Stimulated activated CD4-positive, alpha-beta T cell treated with anti-CD3 and anti-CD28 coated beads, Interleukin-1b, Interleukin-23, amount 100 ng/mL, for 48 hours (primary cell): ENCODE measurements around the gene ING3.

Experiments used
- DNase-seq: peaks from one replicate; pipeline ENCODE4 v3.0.0-alpha.2; 2020

The ING3 gene

DNA sequence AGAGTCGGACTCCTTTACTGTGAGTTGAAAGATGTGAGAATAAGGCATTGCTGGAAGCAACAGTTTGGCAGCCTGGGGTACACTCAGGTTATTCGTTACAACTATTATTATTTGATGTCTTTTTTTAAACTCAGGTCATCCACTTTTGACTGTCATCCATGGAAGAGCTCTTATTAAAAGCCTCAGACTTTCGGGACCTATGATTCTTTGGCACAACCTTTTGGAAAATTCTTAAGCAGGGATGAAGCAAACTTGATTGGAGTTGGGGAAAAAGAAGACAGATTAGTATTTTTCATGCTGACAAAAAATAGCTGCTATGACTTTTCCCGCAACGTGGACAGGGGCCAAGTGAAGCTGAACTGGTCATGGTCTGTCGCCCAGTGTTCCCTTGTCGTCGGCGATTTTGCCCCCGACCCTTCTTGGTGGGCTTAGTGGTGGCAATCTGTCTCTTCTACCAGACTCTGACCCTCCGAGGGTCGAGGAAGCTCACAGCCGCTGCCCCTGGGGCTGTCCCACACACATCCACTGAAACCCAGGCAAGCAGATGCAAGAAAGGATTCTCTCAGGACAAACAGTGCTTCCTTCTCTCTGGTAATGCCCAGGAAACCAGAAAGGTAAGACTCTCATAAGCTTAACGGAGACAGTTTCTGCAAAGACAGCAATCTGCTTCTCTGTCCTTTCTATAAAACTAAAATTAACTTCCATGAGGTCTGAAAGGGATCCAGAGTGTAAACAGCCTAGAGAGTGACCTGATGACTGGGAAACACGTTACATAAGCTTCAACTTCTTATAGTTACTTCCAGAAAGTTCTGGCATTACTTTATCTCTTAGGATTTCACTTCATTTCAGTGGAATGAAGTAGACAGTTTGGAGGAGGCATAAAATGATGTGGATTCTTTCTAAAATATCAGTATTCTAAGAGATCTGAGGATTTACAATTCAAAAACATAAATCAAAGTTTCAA, 39.0 kb downstream of the ING3 start:
- no peak for DNase-seq

DNA sequence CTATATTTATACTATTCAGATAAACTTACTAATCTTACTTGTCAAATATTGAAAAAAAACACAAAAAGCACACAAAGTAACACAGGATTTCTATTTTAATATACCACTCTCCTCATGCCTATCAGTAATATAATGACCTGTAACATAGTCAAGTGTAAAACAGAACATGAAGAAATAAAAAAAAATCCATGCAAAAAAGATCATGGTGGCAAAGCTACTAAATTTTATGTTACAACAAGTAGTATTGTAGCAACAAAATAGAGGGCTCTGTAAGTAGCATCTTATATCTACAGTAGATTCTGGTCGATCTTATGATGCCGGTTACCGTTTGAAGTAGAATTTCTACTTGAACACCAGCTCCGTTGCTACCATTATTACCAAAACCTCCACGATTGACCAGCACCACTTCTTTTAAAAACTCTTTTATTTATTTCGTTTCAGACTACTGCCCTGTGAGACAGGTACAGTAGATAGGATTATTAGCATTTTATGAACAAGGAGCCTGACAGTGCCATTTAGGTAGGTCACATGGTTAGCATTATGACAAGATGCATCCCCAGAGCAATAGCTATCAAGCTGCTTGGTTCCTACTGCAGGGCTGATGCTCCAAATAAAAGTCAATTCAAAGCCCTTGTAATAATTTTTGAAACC, 40.0 kb downstream of the ING3 start:
- DNase-seq: no peak

DNA sequence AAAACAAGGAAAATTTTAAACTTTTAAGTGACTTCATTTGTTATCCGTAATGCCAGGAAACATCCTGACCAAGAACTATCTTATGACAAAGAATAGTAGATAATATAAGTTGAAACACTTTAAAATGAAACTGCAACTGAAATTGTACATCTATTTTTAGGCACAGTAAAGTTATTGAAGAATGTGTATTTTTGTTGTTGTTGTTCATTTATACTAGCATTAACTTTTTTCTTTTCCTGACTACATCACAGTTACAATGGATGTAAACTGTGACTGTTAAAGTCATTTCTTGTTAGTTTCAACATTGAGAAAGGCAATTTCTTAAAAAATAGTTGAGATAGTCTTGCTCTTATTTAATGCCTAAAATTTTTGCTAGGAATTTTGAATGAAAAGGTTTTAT, 40.6 kb downstream of the ING3 start:
- no peak for DNase-seq

DNA sequence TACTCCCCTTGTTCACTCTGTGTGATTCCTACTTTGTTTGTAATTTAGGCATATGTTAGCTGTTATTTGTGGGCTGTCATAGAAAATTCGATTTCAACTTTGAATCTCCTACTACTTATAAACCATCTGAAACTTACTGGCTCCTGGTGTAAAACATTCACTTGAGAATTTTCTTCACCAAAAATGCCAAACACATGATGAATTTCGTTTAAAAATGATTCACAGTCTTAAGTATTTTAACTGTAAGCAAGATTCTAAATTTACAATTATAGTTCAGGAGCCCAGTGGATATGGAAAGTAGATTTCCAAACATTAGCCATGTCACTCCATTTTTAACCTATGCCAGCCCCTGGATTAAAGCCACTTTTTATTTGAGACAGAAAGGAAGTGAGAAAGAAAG, 41.0 kb downstream of the ING3 start:
- no peak for DNase-seq

DNA sequence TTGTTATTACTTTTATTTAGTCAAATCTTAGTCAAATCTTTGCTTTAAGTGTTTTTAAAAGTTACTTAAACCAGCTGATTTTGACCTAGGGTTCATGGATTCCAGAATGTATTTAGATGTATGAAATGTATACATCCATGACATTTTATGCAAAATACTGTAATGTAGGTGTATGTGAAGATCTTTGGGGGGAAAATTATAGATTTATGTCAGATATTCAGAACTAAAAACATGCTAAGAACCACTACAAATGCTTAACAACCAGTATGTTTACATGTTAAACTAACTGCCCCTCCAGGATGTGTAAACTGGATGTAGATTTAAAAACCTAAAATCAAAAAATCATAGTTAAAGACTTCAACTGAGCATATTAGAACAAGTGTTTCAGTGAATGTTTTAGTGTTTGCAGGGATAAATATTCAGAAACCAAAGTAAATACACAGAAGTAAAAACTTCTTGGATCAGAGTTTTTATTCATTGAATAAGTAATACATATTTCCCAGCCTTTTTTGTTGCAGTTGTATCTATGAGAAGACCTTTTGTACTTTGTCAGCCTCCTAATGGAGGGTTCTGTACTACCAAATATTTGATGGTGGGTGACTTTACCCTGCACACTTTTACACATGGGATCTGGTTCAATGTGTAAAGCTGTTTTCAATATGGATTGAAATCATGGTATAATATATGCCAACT, 41.8 kb downstream of the ING3 start:
- DNase-seq: no peak

DNA sequence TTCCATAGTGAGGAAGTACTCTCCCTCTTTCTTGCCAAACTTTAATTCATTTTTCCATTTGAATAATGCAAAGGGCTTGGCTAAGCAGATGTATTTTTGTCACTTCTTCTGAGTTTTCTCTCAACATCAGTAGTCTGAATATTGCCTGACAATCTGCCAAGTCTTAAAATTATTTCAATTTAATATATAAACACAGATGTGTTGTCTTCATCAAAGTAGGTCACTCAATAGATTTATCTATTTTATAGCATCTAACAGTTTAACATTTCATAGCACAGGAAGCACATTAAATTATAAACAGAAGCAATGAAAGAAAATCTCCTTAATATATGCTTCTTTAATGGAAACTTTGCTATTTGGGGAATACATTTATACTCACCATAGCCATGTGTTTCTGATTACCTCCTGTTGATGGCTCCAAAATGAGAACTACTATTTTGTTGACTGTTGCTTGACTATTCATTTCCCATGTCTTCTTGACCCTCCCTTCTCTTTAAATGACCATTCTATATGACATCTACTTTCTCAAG, 42.5 kb downstream of the ING3 start:
- DNase-seq: no peak

DNA sequence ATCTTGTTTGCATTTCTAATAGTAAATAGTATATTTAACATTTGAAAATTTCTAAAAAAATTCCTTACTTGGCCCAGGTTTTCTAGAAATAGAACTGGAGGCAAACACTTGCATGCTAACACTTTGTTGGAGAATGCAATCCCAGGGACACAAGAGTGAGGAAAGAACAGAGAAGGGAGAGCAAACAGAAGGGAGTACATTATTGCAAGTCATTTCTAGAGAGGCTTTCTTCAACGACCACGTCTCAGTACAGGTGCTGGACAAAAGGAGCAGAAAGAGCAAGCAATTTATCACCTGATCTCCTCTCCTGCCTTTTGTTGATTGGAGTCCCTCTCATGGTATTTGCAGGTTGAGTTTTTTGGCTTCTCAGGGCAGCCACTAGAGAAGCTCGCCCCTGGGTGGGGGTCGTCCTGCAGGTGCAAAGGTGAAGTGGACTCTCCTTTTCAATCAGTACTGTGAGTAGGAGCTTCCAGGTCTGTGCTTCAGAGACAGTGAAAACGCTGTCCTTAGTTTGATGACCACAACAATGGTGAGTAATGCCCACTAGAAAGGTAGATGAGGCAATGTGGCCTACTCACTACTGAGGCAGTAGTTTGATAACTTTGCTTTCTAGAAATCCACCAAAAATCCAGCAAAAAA, 43.1 kb downstream of the ING3 start:
- DNase-seq: no peak

DNA sequence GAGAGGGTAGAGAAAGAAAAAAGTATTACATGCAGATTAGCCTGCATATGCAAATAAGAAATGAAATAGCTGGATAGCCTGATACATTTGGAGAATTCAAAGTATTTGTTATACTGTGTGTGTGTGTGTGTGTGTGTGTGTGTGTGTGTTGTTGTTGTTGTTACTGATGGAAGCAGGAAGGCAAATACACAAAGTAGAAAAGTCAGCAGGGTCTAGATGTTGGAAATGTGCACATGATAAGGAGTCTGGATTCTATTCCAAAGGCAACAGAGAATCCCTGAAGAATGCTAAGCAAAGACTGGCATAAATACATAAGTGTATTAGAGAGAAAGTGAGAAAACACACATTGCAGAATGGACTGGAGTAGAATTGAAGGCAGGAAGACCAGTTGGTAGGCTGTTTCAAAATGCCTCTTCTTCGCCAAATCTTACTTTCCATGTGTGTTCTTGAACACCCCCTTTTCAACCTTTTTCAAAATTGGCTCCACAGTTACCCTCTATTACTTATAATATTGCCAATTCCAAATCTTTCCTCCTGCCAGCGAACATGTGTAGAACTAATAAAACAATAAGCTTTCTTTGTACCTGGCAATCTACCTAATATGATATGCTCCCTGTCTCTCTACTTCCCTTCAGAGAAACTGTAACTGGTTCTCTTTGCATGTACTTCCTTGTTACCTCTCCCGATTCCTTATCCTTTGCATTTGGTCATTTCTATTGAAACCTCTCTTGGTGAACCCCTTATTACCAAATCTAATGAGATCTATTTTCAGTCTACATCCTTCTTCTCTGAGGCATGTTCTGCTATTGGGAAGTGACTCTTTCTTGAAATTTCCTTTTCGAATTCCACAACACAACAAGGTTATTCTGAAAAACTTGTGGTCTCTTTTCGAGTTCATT, 44.2 kb downstream of the ING3 start:
- DNase-seq: no peak

DNA sequence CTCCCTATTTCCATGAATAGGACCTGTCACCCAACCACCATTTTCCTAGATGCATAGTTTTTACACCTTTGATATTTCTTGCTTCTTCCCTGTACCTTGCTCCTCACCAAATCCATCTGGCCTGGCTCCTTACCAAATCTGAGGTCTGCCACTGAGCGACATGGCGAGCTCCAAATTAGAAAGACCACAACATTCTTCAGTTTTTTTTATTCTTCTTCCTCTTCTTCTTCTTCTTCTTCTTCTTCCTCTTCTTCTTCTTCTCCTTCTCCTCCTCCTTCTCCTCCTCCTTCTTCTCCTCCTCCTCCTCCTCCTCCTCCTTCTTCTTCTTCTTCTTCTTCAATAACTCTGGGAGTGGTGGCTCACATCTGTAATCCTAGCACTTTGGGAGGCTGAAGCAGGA, 45.1 kb downstream of the ING3 start:
- no peak for DNase-seq

DNA sequence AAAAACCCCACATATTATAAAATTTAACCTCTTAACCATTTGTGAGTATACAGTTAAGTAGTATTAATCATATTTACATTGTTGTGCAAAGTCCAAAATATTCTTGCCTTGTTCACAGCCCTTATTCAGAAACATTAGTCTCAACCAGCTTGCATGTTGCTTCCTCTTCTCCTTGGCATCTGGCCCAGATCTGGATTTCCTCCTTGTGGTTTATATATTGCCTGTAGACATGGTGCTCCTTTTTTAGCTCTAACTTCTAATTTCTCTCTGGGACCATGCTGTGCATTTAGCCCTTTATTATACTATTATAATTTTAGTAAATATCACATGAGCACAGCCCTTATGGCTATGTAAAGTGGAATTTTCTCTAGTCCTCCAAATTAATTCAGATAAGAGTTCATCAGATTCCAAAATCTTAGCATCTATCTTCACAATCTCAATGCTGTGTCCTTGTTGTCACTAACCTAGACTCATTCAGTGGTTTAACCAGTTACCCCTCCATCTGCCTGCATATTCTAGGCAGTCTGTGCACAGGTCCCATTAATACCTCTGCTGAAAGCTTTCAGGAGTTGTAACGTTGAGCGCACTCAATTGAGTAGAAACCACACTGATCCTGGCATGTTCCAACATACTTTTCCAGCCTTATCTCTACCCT, 45.9 kb downstream of the ING3 start:
- no peak for DNase-seq

DNA sequence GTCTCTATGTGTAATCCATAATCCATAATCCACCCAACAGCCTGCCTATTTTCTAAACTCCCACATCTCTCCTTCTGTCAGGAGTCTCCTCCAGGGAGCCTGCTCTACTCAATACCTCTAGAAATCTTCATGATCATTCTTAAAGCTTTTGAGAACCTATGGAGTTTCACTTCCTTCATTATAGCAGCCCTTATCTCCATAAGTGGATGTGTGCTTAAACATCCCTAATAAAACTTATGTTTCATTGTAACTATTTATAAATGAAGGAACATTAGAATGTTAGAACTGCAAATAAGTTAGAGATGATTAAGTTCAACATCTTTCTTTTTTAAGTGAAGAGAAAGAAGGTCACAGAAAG, 46.4 kb downstream of the ING3 start:
- no peak for DNase-seq

DNA sequence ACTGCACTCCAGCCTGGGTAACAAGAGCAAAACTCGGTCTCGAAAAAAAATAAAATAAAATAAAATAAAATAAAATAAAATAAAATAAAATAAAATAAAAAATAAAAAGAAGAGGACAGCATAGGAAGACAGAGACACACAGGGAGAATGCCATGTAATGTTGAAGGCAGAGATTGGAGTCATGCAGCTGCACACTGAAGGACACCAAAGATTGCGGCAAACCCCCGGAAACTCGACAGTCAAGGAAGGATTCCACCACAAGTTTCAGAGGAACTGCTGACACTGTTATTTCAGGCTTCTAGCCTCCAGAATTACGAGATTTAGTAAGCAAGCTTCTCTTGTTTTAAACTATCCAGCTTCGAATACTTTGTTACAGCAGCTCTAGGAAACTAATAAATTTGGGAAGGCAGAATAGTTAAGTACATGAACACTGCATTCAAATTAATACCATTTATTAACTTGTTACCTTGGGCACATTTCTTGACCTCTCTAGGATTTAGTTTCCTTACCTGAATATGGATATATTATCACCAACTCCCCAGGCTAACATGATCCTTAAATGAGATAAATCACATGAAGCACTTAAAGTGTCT, 47.4 kb downstream of the ING3 start:
- DNase-seq: no peak

DNA sequence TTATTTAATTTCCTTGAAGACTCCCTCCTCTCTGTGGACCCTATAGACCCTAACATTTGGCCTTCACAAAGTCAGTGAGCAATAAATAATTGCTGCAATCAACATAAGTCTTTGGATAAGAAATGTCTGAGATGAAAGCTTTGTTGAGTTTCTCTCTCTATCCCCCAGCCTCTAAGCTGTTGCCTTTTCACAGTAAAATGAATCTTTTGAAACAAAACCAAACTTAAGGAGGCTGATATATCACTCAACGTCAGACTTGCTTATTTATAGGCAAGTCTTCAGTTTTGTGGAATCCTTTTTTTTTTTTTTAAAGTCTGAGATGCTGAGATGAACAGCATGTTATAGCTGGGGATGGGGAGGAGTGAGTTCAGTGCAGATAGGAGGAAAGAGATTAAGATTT, 47.9 kb downstream of the ING3 start:
- DNase-seq: no peak

DNA sequence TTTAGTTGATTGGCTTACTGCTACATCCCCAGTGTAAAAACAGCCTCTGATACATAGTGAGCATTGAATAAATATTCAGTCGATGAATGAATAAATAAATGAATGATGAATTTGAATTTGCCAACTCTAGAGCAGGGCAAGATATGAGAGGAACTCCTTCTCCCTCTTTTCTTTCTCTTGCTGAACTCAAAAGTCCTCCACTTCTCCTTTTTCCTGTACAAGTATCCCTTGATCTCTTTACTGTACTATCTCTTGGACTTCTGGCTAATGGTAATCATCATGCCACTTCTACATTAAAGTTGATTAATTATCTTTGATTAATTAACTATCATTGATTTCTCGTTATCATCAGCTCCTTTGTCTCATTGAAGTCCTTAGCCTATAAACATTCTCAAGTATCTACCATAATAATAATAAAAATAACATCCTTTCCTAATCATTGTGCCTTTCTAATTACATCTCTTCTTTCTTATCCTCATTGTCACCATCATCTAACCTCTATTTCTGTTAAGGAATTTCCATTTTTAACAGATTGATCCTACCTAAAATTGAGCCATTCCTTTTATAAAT, 48.5 kb downstream of the ING3 start:
- DNase-seq: no peak

DNA sequence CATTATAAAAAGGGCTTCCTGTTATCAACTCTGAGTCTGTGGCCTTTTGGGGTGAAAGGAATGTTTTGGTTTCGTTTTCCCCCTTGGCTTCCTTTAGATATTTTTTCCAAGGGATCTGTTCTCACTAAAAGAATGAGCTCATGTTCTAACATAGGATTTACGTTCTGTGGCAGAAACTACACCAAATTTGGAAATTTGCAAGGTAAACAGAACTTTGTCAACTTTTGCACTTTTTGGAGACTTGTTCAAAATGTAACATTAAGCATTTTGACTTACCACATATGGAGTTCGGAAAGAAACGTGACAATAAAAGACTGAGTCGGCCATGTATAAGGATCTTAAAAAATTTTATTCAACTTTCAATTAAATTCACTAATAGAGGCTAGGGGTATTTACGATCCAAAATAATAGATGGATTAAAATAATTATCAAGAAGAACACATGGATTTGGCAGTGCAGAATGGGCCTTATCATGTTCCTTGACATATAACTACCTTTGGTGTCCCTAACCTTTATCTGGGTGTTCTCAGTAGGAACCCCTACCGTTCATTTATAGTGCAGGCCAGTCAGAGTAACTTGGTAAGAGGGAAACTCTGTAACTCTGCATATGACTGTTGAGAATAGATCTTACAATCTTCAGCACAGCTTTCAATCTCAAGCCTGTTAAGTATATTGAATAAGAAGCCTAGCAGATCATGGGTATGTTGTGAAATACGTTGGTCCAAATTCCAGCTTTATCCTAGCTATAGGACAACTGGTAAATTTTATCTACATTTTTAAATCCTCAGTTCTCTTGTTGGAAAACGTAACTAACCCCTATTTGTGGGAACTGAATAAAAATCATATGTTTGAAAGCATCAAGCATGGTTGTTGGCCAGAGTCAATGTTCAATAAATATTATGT, 49.8 kb downstream of the ING3 start:
- no peak for DNase-seq

DNA sequence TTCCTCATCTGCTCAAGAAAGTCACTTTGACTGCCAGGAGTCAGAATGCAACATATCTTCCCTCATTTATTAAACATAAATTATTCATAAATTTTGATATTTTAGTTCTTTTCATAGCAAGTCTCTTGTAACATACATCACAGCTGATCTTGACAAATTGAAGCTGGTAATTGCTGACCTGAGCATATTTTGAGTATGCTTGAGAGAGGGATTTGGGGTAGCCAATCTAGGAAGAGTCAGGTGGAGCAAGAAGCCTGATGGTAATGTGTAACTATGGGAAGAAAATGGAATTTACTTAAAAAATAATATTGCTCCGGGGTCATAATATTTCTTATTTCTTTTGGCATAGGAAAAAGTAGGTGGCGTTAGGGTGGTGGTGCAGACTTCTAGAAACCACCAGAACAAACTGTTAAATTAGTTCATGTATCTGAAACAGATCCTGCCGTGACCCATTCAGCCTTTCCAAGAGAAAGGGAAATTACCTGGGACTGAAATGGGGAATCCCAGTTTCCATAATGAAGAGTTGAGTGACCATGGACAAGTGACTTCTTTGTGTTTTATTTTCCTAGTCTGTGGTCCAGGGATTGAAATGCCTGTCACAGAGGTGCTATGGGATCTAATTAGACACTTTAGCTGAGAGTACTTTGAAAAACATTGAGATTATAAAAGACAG, 50.8 kb downstream of the ING3 start:
- no peak for DNase-seq

DNA sequence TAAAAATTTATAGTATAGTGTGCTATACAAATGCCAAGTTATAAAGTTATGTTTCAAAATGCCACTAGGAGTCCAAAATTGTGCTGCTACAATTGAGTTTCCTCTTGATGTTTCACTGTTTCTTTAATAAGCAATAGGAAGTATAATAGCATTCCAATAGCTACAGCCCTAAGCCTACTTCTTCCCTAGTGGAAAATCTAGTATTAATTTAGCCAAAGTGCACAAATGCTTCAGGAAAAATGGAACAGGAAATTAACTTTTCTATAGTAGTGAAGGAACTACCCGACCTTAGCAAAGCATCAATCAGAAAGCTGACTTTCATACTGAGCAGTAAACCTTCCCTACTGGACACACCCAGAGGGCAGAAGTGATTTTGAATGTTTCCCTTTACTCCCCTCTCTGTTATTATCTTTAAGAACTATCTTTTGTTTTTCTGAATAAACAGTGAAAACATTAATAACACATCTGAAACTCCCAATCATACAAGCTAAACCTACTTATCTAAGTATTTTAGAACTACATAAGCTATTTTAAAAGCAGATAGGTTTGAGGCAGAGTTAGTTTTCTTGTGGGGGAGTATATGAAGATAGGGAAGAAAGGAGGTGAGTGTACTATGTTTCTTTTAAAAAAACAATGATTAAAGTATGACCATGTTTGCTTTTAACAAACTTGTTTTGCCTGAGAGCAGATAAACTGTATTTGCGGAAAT, 51.6 kb downstream of the ING3 start:
- no peak for DNase-seq

DNA sequence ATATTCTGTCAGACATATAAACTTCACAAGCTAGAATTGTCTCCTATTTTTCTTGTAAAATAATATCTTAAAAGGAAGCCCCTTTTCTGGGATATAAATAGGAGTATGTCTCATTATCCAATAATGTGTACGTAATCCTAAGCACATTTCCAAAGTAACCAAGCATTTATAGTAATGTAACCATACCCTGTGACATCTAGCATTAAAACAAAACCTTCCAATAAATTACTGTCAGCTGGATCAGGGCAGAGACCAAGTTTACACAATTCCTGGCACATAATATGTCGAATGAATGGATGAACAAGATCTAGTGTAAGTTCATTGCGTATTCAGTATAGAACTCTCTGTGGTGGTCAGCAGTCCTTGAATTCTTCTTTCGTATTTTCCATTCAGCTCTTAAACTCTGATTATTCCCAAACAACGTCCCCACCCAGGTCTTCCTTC, 52.2 kb downstream of the ING3 start:
- DNase-seq: no peak
